Measurements from ENCODE around the gene STAT5A. TPM values are rescaled to one million over a fixed set of nuclear protein-coding genes. Genes with fewer than 3 reads are reported as not detected.

Gene STAT5A
- total RNA-seq, 120 experiments from 2014 or later: 4.4 to 25.7 (median 10.8) TPM

Other genes starting within 250 kb of the STAT5A start
- gene C17orf113, start 237.9 kb upstream of the STAT5A start, total RNA-seq: 1 to 10 TPM; 1.6 to 5.7 (median 3.4) TPM
- gene ZNF385C, start 190.0 kb upstream of the STAT5A start, total RNA-seq: 1 to 10 TPM in 106 of 120 experiments, under 1 TPM in 14; 0.33 to 4.9 (median 1.8) TPM
- gene DHX58, start 175.8 kb upstream of the STAT5A start, total RNA-seq: 10 to 100 TPM in 119 of 120 experiments, 1 to 10 TPM in 1; 9.3 to 46.1 (median 17.9) TPM
- 100 to 1,000 TPM in 58 of 120 experiments, 10 to 100 TPM in 62; 65.5 to 174 (median 99.8) TPM for gene KAT2A, start 167.1 kb upstream of the STAT5A start, total RNA-seq
- gene HSPB9, start 165.7 kb upstream of the STAT5A start, total RNA-seq: 1 to 10 TPM in 8 of 120 experiments, under 1 TPM in 61, not detected in 51; 0.14 to 1.6 (median 0.43) TPM
- 100 to 1,000 TPM in 66 of 120 experiments, 10 to 100 TPM in 54; 64.5 to 128 (median 101) TPM for gene RAB5C, start 133.5 kb upstream of the STAT5A start, total RNA-seq
- gene KCNH4, start 107.4 kb upstream of the STAT5A start, total RNA-seq: 10 to 100 TPM in 1 of 120 experiments, 1 to 10 TPM in 118, under 1 TPM in 1; 0.95 to 15.2 (median 3.9) TPM
- 1 to 10 TPM in 7 of 120 experiments, under 1 TPM in 2, not detected in 111; 0.96 to 1.9 (median 1.1) TPM for gene HCRT, start 103.0 kb upstream of the STAT5A start, total RNA-seq
- gene GHDC, start 94.0 kb upstream of the STAT5A start, total RNA-seq: 10 to 100 TPM; 17.6 to 38.2 (median 23.9) TPM
- 10 to 100 TPM; 45.7 to 81.6 (median 60.4) TPM for gene STAT5B, start 12.1 kb upstream of the STAT5A start, total RNA-seq
- gene STAT3, start 99.9 kb downstream of the STAT5A start, total RNA-seq: 100 to 1,000 TPM in 55 of 120 experiments, 10 to 100 TPM in 65; 57.7 to 203 (median 98.0) TPM
- 10 to 100 TPM; 11.5 to 70.8 (median 30.0) TPM for gene CAVIN1, start 134.8 kb downstream of the STAT5A start, total RNA-seq
- gene ATP6V0A1, start 170.4 kb downstream of the STAT5A start, total RNA-seq: 100 to 1,000 TPM; 253 to 459 (median 379) TPM
- 10 to 100 TPM in 115 of 120 experiments, 1 to 10 TPM in 5; 7.5 to 45.5 (median 18.3) TPM for gene NAGLU, start 247.7 kb downstream of the STAT5A start, total RNA-seq

Measured in dorsolateral prefrontal cortex (tissue), 118 donors.